K562 (cell line): ENCODE data around the gene CD164. TPM values are rescaled to one million over a fixed set of nuclear protein-coding genes. Genes with fewer than 3 reads are reported as not detected.

Experiments used
- ARHGAP35 ChIP-seq: fragments of 450-650 bp; IDR thresholded peaks from 2 replicates; pipeline ENCODE4 v1.6.1; 2018; ENCODE audit not compliant: partially characterized antibody
- CBFA2T3 ChIP-seq: fragments of 450-650 bp; IDR thresholded peaks from 2 replicates; pipeline ENCODE4 v1.6.1; 2017
- CREM ChIP-seq: IDR thresholded peaks from 2 replicates; pipeline ENCODE4 v1.6.1; 2014; ENCODE audit warnings: antibody characterized with exemption, low read depth
- DMBX1 ChIP-seq: fragments of 250-450 bp; sonication (Bioruptor Pico); IDR thresholded peaks from 2 replicates; pipeline ENCODE4 v1.8.0; 2022; ENCODE audit warnings: inconsistent platforms, mild to moderate bottlenecking, moderate library complexity, borderline replicate concordance
- HDAC1 ChIP-seq, 2 experiments: fragments of 450-650 bp; IDR thresholded peaks; 2 replicates each; pipeline ENCODE4 v1.6.1; 2016 to 2017; ENCODE audit warnings: inconsistent platforms in 1 of 2, mild to moderate bottlenecking in 1 of 2, moderate library complexity in 1 of 2
- JUND ChIP-seq, 2 experiments: IDR thresholded peaks; 2 replicates in 1 of 2; 3 replicates in 1 of 2; pipeline ENCODE4 v1.6.1; 2011; ENCODE audit warnings: borderline replicate concordance in 2 of 2, low read depth in 2 of 2, low read length in 2 of 2, improper control_type of control experiment in 1 of 2, missing biosample characterization in 1 of 2, missing genetic modification characterization in 1 of 2, missing genetic modification reagents in 1 of 2
- PHF8 ChIP-seq: fragments of 200-600 bp; sonication (generic); IDR thresholded peaks from 2 replicates; pipeline ENCODE4 v1.6.1; 2012; ENCODE audit warnings: mixed run types, mild to moderate bottlenecking, inconsistent platforms, low read length, moderate library complexity, borderline replicate concordance
- SMAD4 ChIP-seq: fragments of 250-450 bp; sonication (Bioruptor Pico); conservative IDR thresholded peaks from 2 replicates; pipeline ENCODE4 v1.8.0; 2021; ENCODE audit warnings: inconsistent platforms, mild to moderate bottlenecking, moderate library complexity
- TCF3 ChIP-seq: sonication (generic); formaldehyde crosslinking; IDR thresholded peaks from 2 replicates; pipeline ENCODE4 v1.4.0; 2020; ENCODE audit warnings: mild to moderate bottlenecking, missing genetic modification reagents
- ZBTB17 ChIP-seq: fragments of 450-650 bp; formaldehyde crosslinking; IDR thresholded peaks from 2 replicates; pipeline ENCODE4 v1.4.0; 2020; ENCODE audit warnings: mild to moderate bottlenecking
- ZNF124 ChIP-seq: sonication (generic); formaldehyde crosslinking; IDR thresholded peaks from 2 replicates; pipeline ENCODE4 v1.8.1; 2022; ENCODE audit warnings: missing genetic modification reagents
- polyA plus RNA-seq, 8 experiments: library from polyadenylated mRNA; depleted of rRNA in 4 of 8; stranded (reverse) in 5 of 8; unstranded in 3 of 8; fragments of >200 nt; fragmentation: Nextera tagmentation in 2 of 8; fragmentation: Illumina TruSeq in 1 of 8; extraction: Ambion mirVana in 2 of 8; extraction: Trizol in 1 of 8; gene quantifications; 2 replicates each; pipeline versions ENCODE4 v1.2.1 to v1.2.3, GENCODE V29; 2011 to 2014; ENCODE audit warnings: inconsistent platforms in 1 of 8, missing spikeins in 1 of 8
- total RNA-seq, 7 experiments: library from RNA; depleted of rRNA in 6 of 7; stranded (reverse); fragments of >200 nt in 6 of 7; fragmentation: Illumina TruSeq in 2 of 7; extraction: Trizol in 2 of 7; gene quantifications; 2 replicates each; pipeline versions ENCODE4 v1.2.1 to v1.2.3, GENCODE V29; 2011 to 2021; ENCODE audit warnings: low replicate concordance in 1 of 7
- TF ChIP-seq, protein P1 (sequence below): sonication (generic); formaldehyde crosslinking; IDR thresholded peaks from 2 replicates; pipeline ENCODE4 v1.8.0; 2022; ENCODE audit warnings: mild to moderate bottlenecking, missing genetic modification reagents, borderline replicate concordance
- TF ChIP-seq, protein P2 (sequence below): fragments of 450-650 bp; formaldehyde crosslinking; IDR thresholded peaks from 2 replicates; pipeline ENCODE4 v1.4.0; 2020; ENCODE audit warnings: mild to moderate bottlenecking, moderate library complexity
- TF ChIP-seq, protein P3 (sequence below): fragments of 450-650 bp; formaldehyde crosslinking; IDR thresholded peaks from 2 replicates; pipeline ENCODE4 v1.4.0; 2022; ENCODE audit warnings: mild to moderate bottlenecking, moderate library complexity
- TF ChIP-seq, protein P4 (sequence below): IDR thresholded peaks from 3 replicates; pipeline ENCODE4 v1.6.1; 2011; ENCODE audit warnings: borderline replicate concordance, mild to moderate bottlenecking, moderate library complexity; ENCODE audit not compliant: insufficient read length; ENCODE audit errors: extremely low read depth
- TF ChIP-seq, protein P5 (sequence below): fragments of 250-450 bp; sonication (Bioruptor Pico); IDR thresholded peaks from 2 replicates; pipeline ENCODE4 v1.9.0; 2021; ENCODE audit warnings: mild to moderate bottlenecking

The CD164 gene
- total and polyA plus RNA-seq, 9 of the 15 experiments (the other 6 are each of a cell fraction or from before 2014, with no cell fraction given) = 79.5 to 317 (median 165) TPM

DNA sequence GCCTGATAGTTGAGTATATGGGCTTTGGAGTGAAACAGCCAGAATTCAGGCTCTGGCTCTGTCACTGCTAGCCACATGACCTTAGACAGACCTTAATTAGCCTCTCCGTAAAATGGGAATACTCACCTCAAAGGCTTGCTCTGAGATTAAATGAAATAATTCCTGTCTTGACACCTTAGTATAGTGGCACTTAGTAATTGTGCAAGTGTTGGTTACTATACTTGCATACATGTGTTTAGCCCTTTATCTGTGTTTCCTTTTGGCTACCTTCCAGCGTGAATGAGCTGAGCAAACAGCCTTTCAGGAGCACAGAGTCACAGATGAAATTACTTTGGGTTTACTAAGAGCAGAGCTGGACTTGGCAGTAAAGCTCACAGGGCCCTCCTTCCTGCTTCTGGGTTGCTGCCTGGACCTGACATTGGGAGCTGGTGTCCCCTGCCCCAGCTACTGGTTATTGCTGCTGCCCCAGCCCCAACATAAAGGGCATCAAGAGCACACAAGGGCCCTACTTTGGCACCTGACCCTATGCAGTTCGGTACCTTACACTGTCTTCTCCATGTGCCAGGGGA is 32.8 kb downstream of the CD164 start (continued):
- TF ChIP-seq, protein P1, sequence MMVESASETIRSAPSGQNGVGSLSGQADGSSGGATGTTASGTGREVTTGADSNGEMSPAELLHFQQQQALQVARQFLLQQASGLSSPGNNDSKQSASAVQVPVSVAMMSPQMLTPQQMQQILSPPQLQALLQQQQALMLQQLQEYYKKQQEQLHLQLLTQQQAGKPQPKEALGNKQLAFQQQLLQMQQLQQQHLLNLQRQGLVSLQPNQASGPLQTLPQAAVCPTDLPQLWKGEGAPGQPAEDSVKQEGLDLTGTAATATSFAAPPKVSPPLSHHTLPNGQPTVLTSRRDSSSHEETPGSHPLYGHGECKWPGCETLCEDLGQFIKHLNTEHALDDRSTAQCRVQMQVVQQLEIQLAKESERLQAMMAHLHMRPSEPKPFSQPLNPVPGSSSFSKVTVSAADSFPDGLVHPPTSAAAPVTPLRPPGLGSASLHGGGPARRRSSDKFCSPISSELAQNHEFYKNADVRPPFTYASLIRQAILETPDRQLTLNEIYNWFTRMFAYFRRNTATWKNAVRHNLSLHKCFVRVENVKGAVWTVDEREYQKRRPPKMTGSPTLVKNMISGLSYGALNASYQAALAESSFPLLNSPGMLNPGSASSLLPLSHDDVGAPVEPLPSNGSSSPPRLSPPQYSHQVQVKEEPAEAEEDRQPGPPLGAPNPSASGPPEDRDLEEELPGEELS (CRISPR knock-in tag) = 0 out of 2 replicates have a peak, but pooled peaks have one; percentile 52
- TF ChIP-seq SMAD4 (0 out of 2 replicates have a peak, but pooled peaks have one; percentile 16), ZNF124 (CRISPR knock-in tag) (no peak), PHF8 (peak; percentile 14; the same call in 1 of the 2 replicates), ARHGAP35 (no peak), CBFA2T3 (peak; percentile 55), ZBTB17 (CRISPR knock-in tag) (peak; percentile 98), JUND (IDR thresholded peaks at IDR 0.05; ENCODE audit: borderline replicate concordance, low read depth, low read length) (peak; percentile 31; the same call in 1 of the 2 replicates), JUND (tag; IDR thresholded peaks at IDR 0.05; ENCODE audit: borderline replicate concordance, low read depth, low read length) (peak; percentile 66; the same call in 2 of the 3 replicates), TCF3 (CRISPR knock-in tag) (peak; percentile 54), HDAC1 (IDR thresholded peaks at IDR 0.05) (peak in 1 of 2 experiments; percentile 40; a peak in 1 of 4 replicates), CREM (0 out of 2 replicates have a peak, but pooled peaks have one; percentile 23), DMBX1 (CRISPR knock-in tag) (peak; percentile 3; the same call in 1 of the 2 replicates)
- TF ChIP-seq, protein P2, sequence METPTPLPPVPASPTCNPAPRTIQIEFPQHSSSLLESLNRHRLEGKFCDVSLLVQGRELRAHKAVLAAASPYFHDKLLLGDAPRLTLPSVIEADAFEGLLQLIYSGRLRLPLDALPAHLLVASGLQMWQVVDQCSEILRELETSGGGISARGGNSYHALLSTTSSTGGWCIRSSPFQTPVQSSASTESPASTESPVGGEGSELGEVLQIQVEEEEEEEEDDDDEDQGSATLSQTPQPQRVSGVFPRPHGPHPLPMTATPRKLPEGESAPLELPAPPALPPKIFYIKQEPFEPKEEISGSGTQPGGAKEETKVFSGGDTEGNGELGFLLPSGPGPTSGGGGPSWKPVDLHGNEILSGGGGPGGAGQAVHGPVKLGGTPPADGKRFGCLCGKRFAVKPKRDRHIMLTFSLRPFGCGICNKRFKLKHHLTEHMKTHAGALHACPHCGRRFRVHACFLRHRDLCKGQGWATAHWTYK = no peak
- TF ChIP-seq, protein P3, sequence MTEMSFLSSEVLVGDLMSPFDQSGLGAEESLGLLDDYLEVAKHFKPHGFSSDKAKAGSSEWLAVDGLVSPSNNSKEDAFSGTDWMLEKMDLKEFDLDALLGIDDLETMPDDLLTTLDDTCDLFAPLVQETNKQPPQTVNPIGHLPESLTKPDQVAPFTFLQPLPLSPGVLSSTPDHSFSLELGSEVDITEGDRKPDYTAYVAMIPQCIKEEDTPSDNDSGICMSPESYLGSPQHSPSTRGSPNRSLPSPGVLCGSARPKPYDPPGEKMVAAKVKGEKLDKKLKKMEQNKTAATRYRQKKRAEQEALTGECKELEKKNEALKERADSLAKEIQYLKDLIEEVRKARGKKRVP (CRISPR knock-in tag) = peak; percentile 13; the same call in 1 of the 2 replicates
- TF ChIP-seq, protein P4, sequence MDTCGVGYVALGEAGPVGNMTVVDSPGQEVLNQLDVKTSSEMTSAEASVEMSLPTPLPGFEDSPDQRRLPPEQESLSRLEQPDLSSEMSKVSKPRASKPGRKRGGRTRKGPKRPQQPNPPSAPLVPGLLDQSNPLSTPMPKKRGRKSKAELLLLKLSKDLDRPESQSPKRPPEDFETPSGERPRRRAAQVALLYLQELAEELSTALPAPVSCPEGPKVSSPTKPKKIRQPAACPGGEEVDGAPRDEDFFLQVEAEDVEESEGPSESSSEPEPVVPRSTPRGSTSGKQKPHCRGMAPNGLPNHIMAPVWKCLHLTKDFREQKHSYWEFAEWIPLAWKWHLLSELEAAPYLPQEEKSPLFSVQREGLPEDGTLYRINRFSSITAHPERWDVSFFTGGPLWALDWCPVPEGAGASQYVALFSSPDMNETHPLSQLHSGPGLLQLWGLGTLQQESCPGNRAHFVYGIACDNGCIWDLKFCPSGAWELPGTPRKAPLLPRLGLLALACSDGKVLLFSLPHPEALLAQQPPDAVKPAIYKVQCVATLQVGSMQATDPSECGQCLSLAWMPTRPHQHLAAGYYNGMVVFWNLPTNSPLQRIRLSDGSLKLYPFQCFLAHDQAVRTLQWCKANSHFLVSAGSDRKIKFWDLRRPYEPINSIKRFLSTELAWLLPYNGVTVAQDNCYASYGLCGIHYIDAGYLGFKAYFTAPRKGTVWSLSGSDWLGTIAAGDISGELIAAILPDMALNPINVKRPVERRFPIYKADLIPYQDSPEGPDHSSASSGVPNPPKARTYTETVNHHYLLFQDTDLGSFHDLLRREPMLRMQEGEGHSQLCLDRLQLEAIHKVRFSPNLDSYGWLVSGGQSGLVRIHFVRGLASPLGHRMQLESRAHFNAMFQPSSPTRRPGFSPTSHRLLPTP = no peak
- TF ChIP-seq, protein P5, sequence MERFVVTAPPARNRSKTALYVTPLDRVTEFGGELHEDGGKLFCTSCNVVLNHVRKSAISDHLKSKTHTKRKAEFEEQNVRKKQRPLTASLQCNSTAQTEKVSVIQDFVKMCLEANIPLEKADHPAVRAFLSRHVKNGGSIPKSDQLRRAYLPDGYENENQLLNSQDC (CRISPR knock-in tag) = no peak
